Liver (tissue), 9 donors: ENCODE data around the gene TPM3. TPM values are rescaled to one million over a fixed set of nuclear protein-coding genes. Genes with fewer than 3 reads are reported as not detected.

Source experiments
- DNase-seq: peaks from one replicate; pipeline ENCODE4 v3.0.0-alpha.2; 2017; ENCODE audit warnings: low spot score
- H3K27ac ChIP-seq, 2 donors: one replicate each; pipeline ENCODE4 v1.7.0; 2013; ENCODE audit warnings: inconsistent platforms in 2 of 2, low read length in 2 of 2, control low read depth in 1 of 2, low read depth in 1 of 2, mild to moderate bottlenecking in 1 of 2
- H3K27me3 ChIP-seq, 4 donors: one replicate each; pipeline versions ENCODE4 v1.6.1 to v1.7.0; 2013; ENCODE audit warnings: low read length in 3 of 4, inconsistent platforms in 1 of 4, mild to moderate bottlenecking in 1 of 4, moderate library complexity in 1 of 4; ENCODE audit not compliant: control insufficient read depth in 4 of 4, insufficient read depth in 4 of 4
- H3K36me3 ChIP-seq, 4 donors: one replicate each; pipeline versions ENCODE4 v1.6.1 to v1.7.0; 2013; ENCODE audit warnings: low read length in 3 of 4, mild to moderate bottlenecking in 3 of 4, low read depth in 1 of 4, moderate library complexity in 1 of 4; ENCODE audit not compliant: control insufficient read depth in 4 of 4, insufficient read depth in 3 of 4
- H3K4me1 ChIP-seq, 4 donors: one replicate each; pipeline versions ENCODE4 v1.6.1 to v1.7.0; 2013; ENCODE audit warnings: low read length in 3 of 4, mild to moderate bottlenecking in 3 of 4, moderate library complexity in 1 of 4; ENCODE audit not compliant: control insufficient read depth in 4 of 4, insufficient read depth in 4 of 4
- H3K4me3 ChIP-seq, 3 donors: one replicate each; pipeline versions ENCODE4 v1.6.1 to v1.7.0; 2013; ENCODE audit warnings: low read length in 3 of 3, control low read depth in 1 of 3, low read depth in 1 of 3, mild to moderate bottlenecking in 1 of 3
- H3K9ac ChIP-seq, 2 donors: one replicate each; pipeline ENCODE4 v1.7.0; 2013; ENCODE audit warnings: low read length in 2 of 2, mild to moderate bottlenecking in 2 of 2, moderate library complexity in 2 of 2, control low read depth in 1 of 2, low read depth in 1 of 2
- H3K9me3 ChIP-seq, 4 donors: one replicate each; pipeline versions ENCODE4 v1.6.1 to v1.7.0; 2013; ENCODE audit warnings: low read length in 3 of 4; ENCODE audit not compliant: control insufficient read depth in 4 of 4
- EGR1 ChIP-seq, 2 donors: IDR thresholded peaks; 2 replicates each; pipeline ENCODE4 v1.6.1; 2016 to 2018; ENCODE audit warnings: antibody characterized with exemption in 2 of 2, low read depth in 2 of 2
- FOXA1 ChIP-seq: IDR thresholded peaks from 2 replicates; pipeline ENCODE4 v1.6.1; 2016; ENCODE audit warnings: antibody characterized with exemption
- FOXA2 ChIP-seq: IDR thresholded peaks from 2 replicates; pipeline ENCODE4 v1.6.1; 2016; ENCODE audit warnings: antibody characterized with exemption
- GABPA ChIP-seq, 2 donors: IDR thresholded peaks in 1 of 2; conservative IDR thresholded peaks in 1 of 2; 2 replicates each; pipeline ENCODE4 v1.6.1; 2016; ENCODE audit warnings: antibody characterized with exemption in 2 of 2, mild to moderate bottlenecking in 1 of 2, moderate library complexity in 1 of 2
- HNF4A ChIP-seq, 2 donors: conservative IDR thresholded peaks; 2 replicates each; pipeline ENCODE4 v1.6.1; 2016; ENCODE audit warnings: antibody characterized with exemption in 2 of 2, mild to moderate bottlenecking in 2 of 2
- HNF4G ChIP-seq: IDR thresholded peaks from 2 replicates; pipeline ENCODE4 v1.6.1; 2016; ENCODE audit warnings: antibody characterized with exemption
- JUND ChIP-seq, 2 donors: IDR thresholded peaks; 2 replicates each; pipeline ENCODE4 v1.6.1; 2016; ENCODE audit warnings: antibody characterized with exemption in 2 of 2
- MAX ChIP-seq: IDR thresholded peaks from 2 replicates; pipeline ENCODE4 v1.6.1; 2016; ENCODE audit warnings: antibody characterized with exemption
- NR2F2 ChIP-seq: IDR thresholded peaks from 2 replicates; pipeline ENCODE4 v1.6.1; 2016; ENCODE audit warnings: antibody characterized with exemption
- RAD21 ChIP-seq, 2 donors: IDR thresholded peaks; 2 replicates each; pipeline ENCODE4 v1.6.1; 2016; ENCODE audit warnings: antibody characterized with exemption in 2 of 2, mild to moderate bottlenecking in 2 of 2
- RXRA ChIP-seq, 2 donors: IDR thresholded peaks; 2 replicates each; pipeline ENCODE4 v1.6.1; 2017 to 2018; ENCODE audit warnings: antibody characterized with exemption in 2 of 2, mild to moderate bottlenecking in 1 of 2
- SP1 ChIP-seq: IDR thresholded peaks from 2 replicates; pipeline ENCODE4 v1.6.1; 2018; ENCODE audit warnings: antibody characterized with exemption, mild to moderate bottlenecking
- TAF1 ChIP-seq: conservative IDR thresholded peaks from 2 replicates; pipeline ENCODE4 v1.6.1; 2016; ENCODE audit warnings: antibody characterized with exemption, mild to moderate bottlenecking
- YY1 ChIP-seq: IDR thresholded peaks from 2 replicates; pipeline ENCODE4 v1.6.1; 2016; ENCODE audit warnings: antibody characterized with exemption, mild to moderate bottlenecking
- ZBTB33 ChIP-seq: IDR thresholded peaks from 2 replicates; pipeline ENCODE4 v1.6.1; 2016; ENCODE audit warnings: antibody characterized with exemption
- WGBS: extraction: QIAGEN DNeasy Blood & Tissue Kit; methylation state at CpG from one replicate; pipeline ENCODE4 v1.1.7; 2013; 5-methylcytosine and 5-hydroxymethylcytosine counted together
- polyA plus RNA-seq, 2 donors: library from polyadenylated mRNA; stranded (reverse) in 1 of 2; unstranded in 1 of 2; fragments of 200-250 nt in 1 of 2; fragments of >200 nt in 1 of 2; fragmentation: Nextera tagmentation in 1 of 2; extraction: Ambion mirVana in 1 of 2; gene quantifications; one replicate each; pipeline versions ENCODE4 v1.2.1 to v1.2.3, GENCODE V29; 2013 to 2015
- total RNA-seq, 2 donors: library from RNA; depleted of rRNA; stranded (reverse); fragments of >200 nt; gene quantifications; one replicate each; pipeline ENCODE4 v1.2.3, GENCODE V29; 2014
- TF ChIP-seq, protein P1 (sequence below): IDR thresholded peaks from 2 replicates; pipeline ENCODE4 v1.6.1; 2016; ENCODE audit warnings: antibody characterized with exemption, mild to moderate bottlenecking
- TF ChIP-seq, protein P2 (sequence below): IDR thresholded peaks from 2 replicates; pipeline ENCODE4 v1.6.1; 2016; ENCODE audit warnings: antibody characterized with exemption
- TF ChIP-seq, protein P3 (sequence below): fragments of 150-350 bp; IDR thresholded peaks from 2 replicates; pipeline ENCODE4 v1.5.1; 2017; ENCODE audit warnings: improper control_type of control experiment, low read depth, low read length; ENCODE audit not compliant: missing input control
- donor health status: healthy.
- donor health status: healthy.
- donor health status: healthy.
- donor health status: healthy.
- donor health status: healthy.

TPM3 gene
- total and polyA plus RNA-seq, 4 donors = 89.6 to 120 (median 109) TPM

GRCh38 chr1:154220970-154221277 lies 29.0 kb upstream of the TPM3 start (continued):
- no peak for TF ChIP-seq YY1
- no peak for TF ChIP-seq HNF4A (conservative IDR thresholded peaks at IDR 0.05)
- no peak for TF ChIP-seq JUND (IDR thresholded peaks at IDR 0.05)
- no peak for TF ChIP-seq EGR1 (IDR thresholded peaks at IDR 0.05; ENCODE audit: low read depth in 2 of 2)
- no peak for TF ChIP-seq NR2F2

DNA sequence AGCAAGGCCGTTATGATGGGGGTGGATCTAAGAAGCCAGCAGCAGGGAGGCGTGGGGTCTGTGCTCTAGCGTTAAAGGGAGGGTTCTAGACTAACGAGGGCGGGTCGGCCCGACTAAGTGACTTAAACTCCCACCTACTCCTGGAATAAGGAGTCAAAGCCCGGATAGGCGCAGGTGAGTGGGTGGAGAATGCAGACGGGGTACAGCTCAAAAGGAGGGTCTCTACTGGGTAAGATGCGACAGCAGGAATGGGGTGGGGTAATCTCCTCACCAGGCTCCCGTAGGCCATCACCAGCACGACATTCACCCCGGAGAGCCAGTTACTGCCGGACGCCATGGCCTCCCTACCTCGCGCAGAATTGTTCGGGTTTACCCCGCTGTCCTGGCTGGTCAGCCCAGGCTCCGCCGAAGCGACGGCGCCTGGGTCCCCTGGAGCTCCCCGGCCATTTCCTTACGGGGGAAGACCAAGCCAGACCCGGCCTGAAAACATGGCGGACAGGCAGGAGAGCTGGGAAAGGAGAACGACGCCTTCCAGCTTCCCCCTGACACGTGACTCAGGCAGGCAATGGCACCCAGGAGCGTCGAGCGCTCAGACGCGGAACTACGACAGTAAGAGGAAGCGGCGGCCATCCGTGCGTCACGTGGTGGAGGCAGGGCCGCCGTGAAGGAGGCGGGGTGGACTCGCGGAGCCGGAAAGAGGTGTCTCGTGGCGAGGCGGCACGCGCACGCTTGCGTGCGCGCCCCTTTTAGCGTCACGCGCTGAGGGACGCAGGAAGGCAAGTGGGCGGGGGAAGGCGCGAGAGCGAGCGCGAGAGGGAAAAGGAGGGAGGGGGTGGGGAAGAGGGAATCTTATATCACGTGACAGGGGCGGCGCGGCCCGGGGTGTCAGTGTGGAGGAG lies 28.4 kb upstream of the TPM3 start, which contains the start of gene UBAP2L:
UBAP2L (plus strand) TSS at position 885 of the 899 bp plus-strand sequence. CDS start 4,169 bp downstream, outside the sequence.
- Histone ChIP-seq H3K4me1 (peaks cover 4 to 34% (median 25%) of the 10 kb centered on the region in 4 donors), H3K9me3 (no peaks in the 10 kb centered on the region), H3K9ac (peak within 1 kb of the TSS; percentile 97 to 99), H3K27me3 (no peaks in the 10 kb centered on the region), H3K27ac (peak within 1 kb of the TSS; percentile 98 to 99), H3K4me3 (peak within 1 kb of the TSS; percentile 87 to 99 (median 99)), H3K36me3 (peaks cover 2 to 4% (median 4%) of the 10 kb centered on the region in 4 donors)
- TF ChIP-seq, protein P1, sequence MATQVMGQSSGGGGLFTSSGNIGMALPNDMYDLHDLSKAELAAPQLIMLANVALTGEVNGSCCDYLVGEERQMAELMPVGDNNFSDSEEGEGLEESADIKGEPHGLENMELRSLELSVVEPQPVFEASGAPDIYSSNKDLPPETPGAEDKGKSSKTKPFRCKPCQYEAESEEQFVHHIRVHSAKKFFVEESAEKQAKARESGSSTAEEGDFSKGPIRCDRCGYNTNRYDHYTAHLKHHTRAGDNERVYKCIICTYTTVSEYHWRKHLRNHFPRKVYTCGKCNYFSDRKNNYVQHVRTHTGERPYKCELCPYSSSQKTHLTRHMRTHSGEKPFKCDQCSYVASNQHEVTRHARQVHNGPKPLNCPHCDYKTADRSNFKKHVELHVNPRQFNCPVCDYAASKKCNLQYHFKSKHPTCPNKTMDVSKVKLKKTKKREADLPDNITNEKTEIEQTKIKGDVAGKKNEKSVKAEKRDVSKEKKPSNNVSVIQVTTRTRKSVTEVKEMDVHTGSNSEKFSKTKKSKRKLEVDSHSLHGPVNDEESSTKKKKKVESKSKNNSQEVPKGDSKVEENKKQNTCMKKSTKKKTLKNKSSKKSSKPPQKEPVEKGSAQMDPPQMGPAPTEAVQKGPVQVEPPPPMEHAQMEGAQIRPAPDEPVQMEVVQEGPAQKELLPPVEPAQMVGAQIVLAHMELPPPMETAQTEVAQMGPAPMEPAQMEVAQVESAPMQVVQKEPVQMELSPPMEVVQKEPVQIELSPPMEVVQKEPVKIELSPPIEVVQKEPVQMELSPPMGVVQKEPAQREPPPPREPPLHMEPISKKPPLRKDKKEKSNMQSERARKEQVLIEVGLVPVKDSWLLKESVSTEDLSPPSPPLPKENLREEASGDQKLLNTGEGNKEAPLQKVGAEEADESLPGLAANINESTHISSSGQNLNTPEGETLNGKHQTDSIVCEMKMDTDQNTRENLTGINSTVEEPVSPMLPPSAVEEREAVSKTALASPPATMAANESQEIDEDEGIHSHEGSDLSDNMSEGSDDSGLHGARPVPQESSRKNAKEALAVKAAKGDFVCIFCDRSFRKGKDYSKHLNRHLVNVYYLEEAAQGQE = peak; percentile 87
- TF ChIP-seq FOXA2 (no peak), EGR1 (IDR thresholded peaks at IDR 0.05; ENCODE audit: low read depth in 2 of 2) (peak; percentile 81 to 91), TAF1 (no peak), FOXA1 (peak; percentile 37), ZBTB33 (peak; percentile 89), MAX (peak; percentile 98), HNF4A (conservative IDR thresholded peaks at IDR 0.05) (peak in 1 of 2 donors; percentile 49), YY1 (peak; percentile 100), RAD21 (IDR thresholded peaks at IDR 0.05) (peak in 1 of 2 donors; percentile 8), SP1 (peak; percentile 76), HNF4G (no peak), RXRA (IDR thresholded peaks at IDR 0.05) (peak; percentile 28 to 56), JUND (IDR thresholded peaks at IDR 0.05) (peak in 1 of 2 donors; percentile 62), GABPA (IDR thresholded peaks at IDR 0.05 in 1 of 2, conservative IDR thresholded peaks at IDR 0.05 in 1 of 2) (peak in 1 of 2 donors; percentile 92), NR2F2 (no peak)
- TF ChIP-seq, protein P2, sequence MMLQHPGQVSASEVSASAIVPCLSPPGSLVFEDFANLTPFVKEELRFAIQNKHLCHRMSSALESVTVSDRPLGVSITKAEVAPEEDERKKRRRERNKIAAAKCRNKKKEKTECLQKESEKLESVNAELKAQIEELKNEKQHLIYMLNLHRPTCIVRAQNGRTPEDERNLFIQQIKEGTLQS = no peak
- TF ChIP-seq, protein P3, sequence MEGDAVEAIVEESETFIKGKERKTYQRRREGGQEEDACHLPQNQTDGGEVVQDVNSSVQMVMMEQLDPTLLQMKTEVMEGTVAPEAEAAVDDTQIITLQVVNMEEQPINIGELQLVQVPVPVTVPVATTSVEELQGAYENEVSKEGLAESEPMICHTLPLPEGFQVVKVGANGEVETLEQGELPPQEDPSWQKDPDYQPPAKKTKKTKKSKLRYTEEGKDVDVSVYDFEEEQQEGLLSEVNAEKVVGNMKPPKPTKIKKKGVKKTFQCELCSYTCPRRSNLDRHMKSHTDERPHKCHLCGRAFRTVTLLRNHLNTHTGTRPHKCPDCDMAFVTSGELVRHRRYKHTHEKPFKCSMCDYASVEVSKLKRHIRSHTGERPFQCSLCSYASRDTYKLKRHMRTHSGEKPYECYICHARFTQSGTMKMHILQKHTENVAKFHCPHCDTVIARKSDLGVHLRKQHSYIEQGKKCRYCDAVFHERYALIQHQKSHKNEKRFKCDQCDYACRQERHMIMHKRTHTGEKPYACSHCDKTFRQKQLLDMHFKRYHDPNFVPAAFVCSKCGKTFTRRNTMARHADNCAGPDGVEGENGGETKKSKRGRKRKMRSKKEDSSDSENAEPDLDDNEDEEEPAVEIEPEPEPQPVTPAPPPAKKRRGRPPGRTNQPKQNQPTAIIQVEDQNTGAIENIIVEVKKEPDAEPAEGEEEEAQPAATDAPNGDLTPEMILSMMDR = no peak
- peak; percentile 98 for DNase-seq
- under 1% methylated on average over 73 of the region's 73 CpGs for whole genome bisulfite sequencing
